ENCODE results near the gene FOXJ3.

FOXJ3 gene

GRCh38 chr1:42333662-42334239 lies 1.3 kb downstream of the FOXJ3 start:
- ATAC-seq = no peak

GRCh38 chr1:42332877-42333276 lies 2.2 kb downstream of the FOXJ3 start:
- no peak for ATAC-seq

GRCh38 chr1:42330215-42330614 lies 4.8 kb downstream of the FOXJ3 start:
- ATAC-seq = no peak

- no peak for ATAC-seq
Observed at GRCh38 chr1:42328916-42329496, 6.0 kb downstream of the FOXJ3 start.

- ATAC-seq = peak in 1 of 2 donors; percentile 20
Observed at GRCh38 chr1:42328047-42328625, 6.9 kb downstream of the FOXJ3 start.

GRCh38 chr1:42325014-42325402 lies 10.0 kb downstream of the FOXJ3 start:
- no peak for ATAC-seq

GRCh38 chr1:42324398-42325013 lies 10.5 kb downstream of the FOXJ3 start:
- no peak for ATAC-seq

GRCh38 chr1:42323551-42323950 lies 11.5 kb downstream of the FOXJ3 start:
- ATAC-seq = no peak

GRCh38 chr1:42322577-42322976 lies 12.5 kb downstream of the FOXJ3 start:
- peak; percentile 63 to 74 for ATAC-seq

GRCh38 chr1:42321731-42322130 lies 13.3 kb downstream of the FOXJ3 start:
- ATAC-seq = no peak

GRCh38 chr1:42320708-42321107 lies 14.3 kb downstream of the FOXJ3 start:
- ATAC-seq = no peak

- ATAC-seq = no peak
Observed at GRCh38 chr1:42319871-42320484, 15.1 kb downstream of the FOXJ3 start.

- ATAC-seq = no peak
Observed at GRCh38 chr1:42319128-42319851, 15.7 kb downstream of the FOXJ3 start.

- ATAC-seq = no peak
Observed at GRCh38 chr1:42318601-42319000, 16.4 kb downstream of the FOXJ3 start.

GRCh38 chr1:42317308-42317707 lies 17.7 kb downstream of the FOXJ3 start:
- ATAC-seq = no peak

- no peak for ATAC-seq
Observed at GRCh38 chr1:42316292-42316691, 18.7 kb downstream of the FOXJ3 start.

- no peak for ATAC-seq
Observed at GRCh38 chr1:42315500-42315899, 19.5 kb downstream of the FOXJ3 start.

- ATAC-seq = no peak
Observed at GRCh38 chr1:42313970-42314369, 21.1 kb downstream of the FOXJ3 start.

GRCh38 chr1:42312576-42313212 lies 22.3 kb downstream of the FOXJ3 start:
- no peak for ATAC-seq

GRCh38 chr1:42311897-42312296 lies 23.1 kb downstream of the FOXJ3 start:
- no peak for ATAC-seq

GRCh38 chr1:42311138-42311537 lies 23.9 kb downstream of the FOXJ3 start:
- ATAC-seq = peak in 1 of 2 donors; percentile 36

- ATAC-seq = no peak
Observed at GRCh38 chr1:42306977-42307376, 28.1 kb downstream of the FOXJ3 start.

GRCh38 chr1:42305639-42306038 lies 29.4 kb downstream of the FOXJ3 start:
- no peak for ATAC-seq
